Osteocyte (in vitro differentiated cells): ENCODE measurements around the gene FOXO6. TPM values are rescaled to one million over a fixed set of nuclear protein-coding genes. Genes with fewer than 3 reads are reported as not detected.
"Not testable (repeated sequence)": the region's sequence is repeated elsewhere in the genome, so short reads cannot be mapped to it uniquely, and the experiment has no call there.

Experiments
- DNase-seq: peaks from one replicate; pipeline ENCODE4 v3.0.0; 2021; ENCODE audit warnings: mixed read lengths; ENCODE audit not compliant: unreplicated experiment; ENCODE audit errors: extremely low spot score
- H3K27ac Mint-ChIP-seq: one replicate; pipeline ENCODE4 v1.8.0; 2021; ENCODE audit warnings: mild to moderate bottlenecking, mixed read lengths; ENCODE audit not compliant: unreplicated experiment
- H3K27me3 Mint-ChIP-seq: one replicate; pipeline ENCODE4 v1.8.0; 2021; ENCODE audit warnings: mixed read lengths; ENCODE audit not compliant: unreplicated experiment
- H3K36me3 Mint-ChIP-seq: one replicate; pipeline ENCODE4 v1.8.0; 2021; ENCODE audit warnings: mixed read lengths; ENCODE audit not compliant: unreplicated experiment
- H3K4me1 Mint-ChIP-seq: one replicate; pipeline ENCODE4 v1.8.0; 2021; ENCODE audit warnings: mixed read lengths; ENCODE audit not compliant: unreplicated experiment
- H3K4me3 Mint-ChIP-seq: one replicate; pipeline ENCODE4 v1.8.0; 2021; ENCODE audit warnings: mild to moderate bottlenecking, moderate library complexity, mixed read lengths; ENCODE audit not compliant: unreplicated experiment
- H3K9me3 Mint-ChIP-seq: one replicate; pipeline ENCODE4 v1.8.0; 2021; ENCODE audit warnings: mixed read lengths; ENCODE audit not compliant: unreplicated experiment
- CTCF ChIP-seq: fragments of 200-600 bp; sonication (generic); IDR thresholded peaks from 2 replicates; pipeline ENCODE4 v1.5.0; 2021; ENCODE audit warnings: antibody characterized with exemption, mild to moderate bottlenecking, moderate library complexity
- total RNA-seq: library from RNA; stranded (reverse); gene quantifications from 2 replicates; pipeline ENCODE4 v1.2.1, GENCODE V29; 2021

FOXO6 gene
- total RNA-seq, 1 donor from 2014 or later, result 0.99 TPM

- H3K27me3 Mint-ChIP-seq, result peaks cover 2% of the 10 kb centered on the region
- H3K4me3 Mint-ChIP-seq, result no peak overlapping the region
- no peak overlapping the region for H3K27ac Mint-ChIP-seq
- H3K4me1 Mint-ChIP-seq, result no peaks in the 10 kb centered on the region
- DNase-seq, result peak; percentile 63
- no peak for TF ChIP-seq CTCF
- H3K9me3 Mint-ChIP-seq, result peaks cover 5% of the 10 kb centered on the region
- no peaks in the 10 kb centered on the region for H3K36me3 Mint-ChIP-seq
Observed at GRCh38 chr1:41329662-41330587, 31.3 kb upstream of the FOXO6 start.

- peak; percentile 70 for DNase-seq
- Mint-ChIP-seq H3K36me3 (no peaks in the 10 kb centered on the region), H3K9me3 (peaks cover 5% of the 10 kb centered on the region), H3K4me3 (no peak overlapping the region), H3K27me3 (peaks cover 9% of the 10 kb centered on the region), H3K27ac (no peak overlapping the region), H3K4me1 (no peaks in the 10 kb centered on the region)
- TF ChIP-seq CTCF, result peak; percentile 11
Observed at GRCh38 chr1:41330588-41331545, 30.4 kb upstream of the FOXO6 start.

- no peaks in the 10 kb centered on the region for H3K4me1 Mint-ChIP-seq
- H3K4me3 Mint-ChIP-seq, result no peak overlapping the region
- peaks cover 16% of the 10 kb centered on the region for H3K27me3 Mint-ChIP-seq
- DNase-seq, result peak; percentile 34
- peaks cover 5% of the 10 kb centered on the region for H3K9me3 Mint-ChIP-seq
- H3K27ac Mint-ChIP-seq, result no peak overlapping the region
- no peaks in the 10 kb centered on the region for H3K36me3 Mint-ChIP-seq
- TF ChIP-seq CTCF, result no peak
Observed at GRCh38 chr1:41331546-41331917, 29.7 kb upstream of the FOXO6 start.

GRCh38 chr1:41332161-41332560, 29.1 kb upstream of the FOXO6 start:
- not testable (repeated sequence) for H3K9me3 Mint-ChIP-seq, H3K4me1 Mint-ChIP-seq, H3K4me3 Mint-ChIP-seq, H3K36me3 Mint-ChIP-seq, H3K27ac Mint-ChIP-seq
- peaks cover 22% of the 10 kb centered on the region for H3K27me3 Mint-ChIP-seq
- peak; percentile 34 for DNase-seq

GRCh38 chr1:41333146-41333784, 28.0 kb upstream of the FOXO6 start:
- DNase-seq, result peak; percentile 40
- no peaks in the 10 kb centered on the region for H3K36me3 Mint-ChIP-seq
- H3K4me3 Mint-ChIP-seq, result no peak overlapping the region
- H3K27me3 Mint-ChIP-seq, result peaks cover 31% of the 10 kb centered on the region
- TF ChIP-seq CTCF, result no peak
- H3K27ac Mint-ChIP-seq, result no peak overlapping the region
- H3K9me3 Mint-ChIP-seq, result peaks cover 6% of the 10 kb centered on the region
- no peaks in the 10 kb centered on the region for H3K4me1 Mint-ChIP-seq
